HepG2 (cell line): ENCODE results near the gene NEGR1.

Experiments
- E2F1 ChIP-seq: sonication (generic); formaldehyde crosslinking; IDR thresholded peaks from 2 replicates; pipeline ENCODE4 v1.5.0; 2020; ENCODE audit warnings: missing genetic modification reagents
- MAFF ChIP-seq: IDR thresholded peaks from 2 replicates; pipeline ENCODE4 v1.6.1; 2011; ENCODE audit warnings: low read depth, low read length, improper control_type of control experiment
- POLR2A ChIP-seq, 2 experiments: IDR thresholded peaks; 2 replicates each; pipeline ENCODE4 v1.6.1; 2011; ENCODE audit warnings: low read depth in 2 of 2, low read length in 2 of 2, mild to moderate bottlenecking in 1 of 2, moderate library complexity in 1 of 2; ENCODE audit not compliant: insufficient read depth in 1 of 2
- RFX5 ChIP-seq: IDR thresholded peaks from 2 replicates; pipeline ENCODE4 v1.6.1; 2011; ENCODE audit warnings: low read depth, low read length, improper control_type of control experiment
- ZNF720 ChIP-seq: sonication (generic); formaldehyde crosslinking; IDR thresholded peaks from 2 replicates; pipeline ENCODE4 v1.4.0; 2020; ENCODE audit warnings: missing genetic modification reagents

DNA sequence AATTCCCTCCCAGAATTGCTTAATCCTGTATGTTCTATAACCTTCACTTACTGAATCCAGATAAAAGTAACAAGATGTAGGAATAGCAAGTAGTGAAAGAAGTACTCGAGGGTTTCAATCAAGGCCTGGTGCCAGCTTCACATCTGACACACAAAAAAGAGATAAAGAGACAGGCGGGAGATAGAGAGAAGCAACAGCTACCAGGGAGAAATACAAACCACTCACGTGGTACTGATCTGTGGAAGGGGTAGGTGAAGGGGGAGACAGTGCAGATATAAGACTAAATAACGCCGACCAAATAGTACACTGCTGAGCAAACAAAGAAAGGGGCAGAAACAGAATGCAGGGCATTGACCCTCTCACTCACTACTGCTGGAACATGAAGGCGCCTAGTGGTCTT, 295.2 kb downstream of the NEGR1 start:
- TF ChIP-seq ZNF720 (CRISPR knock-in tag) (no peak), MAFF (no peak), POLR2A (IDR thresholded peaks at IDR 0.05; ENCODE audit: insufficient read depth in 1 of 2, low read depth in 2 of 2, low read length in 2 of 2) (no peak), RFX5 (no peak), E2F1 (CRISPR knock-in tag) (no peak)
